Middle frontal gyrus (tissue), 1 donor: ENCODE results near the gene PHACTR2.
"Not testable (repeated sequence)": the region's sequence is repeated elsewhere in the genome, so short reads cannot be mapped to it uniquely, and the experiment has no call there.

ENCODE experiments used
- DNase-seq: peaks from one replicate; pipeline ENCODE4 v3.0.0-alpha.2; 2015; ENCODE audit warnings: low spot score; ENCODE audit errors: extremely low spot score

PHACTR2 gene

DNA sequence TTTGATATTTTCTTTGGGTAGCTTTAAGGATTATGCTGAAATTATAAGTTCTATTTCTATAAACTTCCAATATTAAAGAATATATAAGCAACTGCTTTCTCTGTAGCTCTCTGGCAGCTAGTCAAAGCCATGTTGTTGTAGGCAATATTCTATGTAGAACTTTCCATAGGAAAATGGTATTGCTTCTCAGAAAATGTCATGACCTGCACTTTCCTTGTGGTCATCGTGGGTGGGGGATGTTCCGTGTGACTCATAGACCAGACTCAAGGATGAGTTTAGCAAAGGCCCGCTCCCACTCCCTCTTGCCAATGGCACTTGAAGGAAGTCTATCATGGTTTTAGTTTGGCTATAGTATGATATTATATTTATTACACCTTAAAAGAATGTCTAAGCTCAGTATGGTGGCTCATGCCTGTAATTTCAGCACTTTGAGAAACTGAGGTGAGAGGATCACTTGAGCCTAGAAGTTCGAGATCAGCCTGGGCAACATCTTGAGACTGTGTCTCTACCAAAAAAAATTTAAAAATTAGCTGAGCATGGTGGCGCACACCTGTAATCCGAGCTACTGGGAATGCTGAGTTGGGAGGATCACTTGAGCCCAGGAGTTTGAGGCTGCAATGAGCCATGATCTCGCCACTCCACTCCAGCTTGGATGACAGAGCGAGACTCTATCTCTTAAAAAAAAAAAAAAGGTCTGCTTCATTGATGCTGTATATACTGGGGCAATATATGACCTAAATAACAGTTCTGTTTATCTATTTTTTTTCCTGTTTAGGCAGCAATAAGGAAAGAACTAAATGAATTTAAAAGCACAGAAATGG lies 128.7 kb downstream of the PHACTR2 start:
- no peak for DNase-seq

DNA sequence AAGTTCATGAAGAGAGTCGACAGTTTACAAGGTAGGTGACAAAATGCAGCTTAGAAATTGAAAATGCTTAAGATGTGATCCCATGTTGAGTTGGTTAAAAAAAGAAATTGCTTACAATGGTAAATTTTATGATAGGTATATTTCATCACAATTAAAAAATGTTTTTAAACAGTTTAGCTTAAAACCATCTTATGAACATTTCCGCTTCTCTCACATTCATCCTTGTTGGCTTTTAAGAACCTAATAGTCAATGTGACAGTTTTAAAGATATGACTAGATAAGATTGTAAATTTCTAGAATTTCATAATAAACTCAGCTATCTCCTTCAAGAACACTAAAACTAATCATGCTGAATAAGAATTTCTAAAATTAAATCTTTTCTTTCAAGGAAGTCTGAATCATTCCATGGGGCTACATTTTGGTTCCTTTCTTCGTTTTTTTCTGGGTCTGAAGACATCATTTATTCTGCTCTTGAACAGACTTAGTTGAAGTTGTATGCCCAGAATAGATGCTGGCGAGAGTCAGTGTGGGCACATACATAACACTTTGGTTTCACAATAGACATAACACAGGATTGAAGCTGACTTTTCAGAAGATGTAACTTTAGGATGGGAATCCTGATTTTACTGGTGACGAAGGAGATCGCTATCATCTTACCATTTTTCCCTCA lies 129.5 kb downstream of the PHACTR2 start:
- no peak for DNase-seq

DNA sequence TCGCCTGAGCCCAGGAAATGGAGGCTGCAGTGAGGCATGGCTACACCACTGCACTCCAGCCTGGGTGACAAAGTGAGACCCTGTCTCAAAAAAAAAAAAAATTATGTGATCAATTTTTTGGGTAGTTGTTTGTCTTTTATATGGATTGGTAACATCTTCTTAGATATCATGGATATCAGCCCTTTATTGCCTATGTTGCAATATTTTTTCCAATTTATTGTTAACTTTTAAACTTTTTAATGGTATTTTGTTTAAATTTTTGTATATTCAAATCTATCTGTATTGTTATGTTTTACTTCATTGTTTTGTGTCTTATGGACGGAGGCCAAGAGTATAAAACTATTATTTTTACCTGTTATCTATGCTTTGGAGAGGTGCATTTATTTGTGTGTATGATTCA lies 133.0 kb downstream of the PHACTR2 start:
- DNase-seq = no peak

DNA sequence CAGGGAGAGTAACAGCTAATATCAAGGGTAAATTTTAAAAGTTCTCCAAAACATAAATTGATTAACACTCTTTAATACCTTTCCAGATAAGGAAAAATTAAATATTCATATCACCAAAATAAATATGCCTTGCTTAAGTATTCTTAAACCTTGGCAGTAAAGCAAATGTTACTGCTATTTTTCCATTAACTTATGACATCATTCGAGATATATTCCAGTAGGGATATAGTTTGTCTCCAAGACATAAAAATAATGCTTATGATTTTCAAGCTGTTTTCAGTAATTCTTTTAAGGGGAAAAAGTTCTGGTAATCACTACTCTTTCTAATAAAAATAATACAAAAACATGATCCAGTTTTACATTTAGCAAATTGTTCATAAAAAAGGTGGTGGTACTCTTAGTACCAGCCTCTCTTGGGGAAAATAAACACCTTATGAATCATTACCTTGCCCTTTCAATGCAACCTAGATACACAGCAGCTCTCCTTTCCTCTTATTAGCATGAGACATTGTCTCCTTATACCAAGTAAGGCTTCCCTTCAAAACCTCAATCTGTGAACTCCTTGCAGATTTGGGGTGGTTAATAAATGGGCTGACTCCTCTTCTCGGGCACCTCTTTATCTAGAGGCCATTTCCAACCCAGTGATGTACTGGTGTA lies 133.9 kb downstream of the PHACTR2 start:
- DNase-seq = no peak

DNA sequence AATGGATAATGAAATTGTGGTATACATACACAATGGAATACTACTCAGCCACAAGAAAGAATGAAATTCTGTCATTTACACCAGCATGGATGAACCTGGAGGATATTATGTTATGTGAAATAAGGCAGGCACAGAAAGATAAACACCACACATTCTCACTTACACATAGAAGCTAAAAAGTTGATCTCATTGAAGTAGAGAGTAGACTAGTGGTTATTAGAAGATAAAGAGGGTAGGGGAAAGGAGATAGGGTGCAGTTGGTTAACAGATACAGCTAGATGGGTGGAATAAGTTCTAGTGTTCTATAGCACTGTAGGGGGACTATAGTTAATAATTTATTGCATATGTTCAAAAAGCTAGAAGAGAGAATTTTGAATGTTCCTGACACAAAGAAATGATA lies 139.9 kb downstream of the PHACTR2 start:
- no peak for DNase-seq

DNA sequence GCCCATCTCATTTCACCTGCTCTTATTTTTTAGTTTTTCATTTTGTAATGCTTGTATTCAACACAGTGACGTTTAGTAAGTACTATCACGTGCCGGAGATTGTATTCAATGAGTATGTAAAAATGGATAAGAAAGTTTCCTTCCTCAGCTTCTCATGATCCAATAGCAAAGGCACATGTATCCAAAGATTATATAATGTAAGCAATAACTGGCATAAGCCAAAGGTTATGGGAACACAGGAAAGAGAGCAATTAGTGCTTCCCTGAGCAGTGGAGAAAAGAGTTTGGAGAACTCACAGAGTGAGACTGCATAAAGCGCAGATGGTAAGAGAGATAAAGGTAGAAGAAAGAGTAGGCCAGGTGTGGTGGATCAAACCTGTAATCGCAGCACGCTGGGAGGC lies 143.6 kb downstream of the PHACTR2 start:
- DNase-seq = no peak

DNA sequence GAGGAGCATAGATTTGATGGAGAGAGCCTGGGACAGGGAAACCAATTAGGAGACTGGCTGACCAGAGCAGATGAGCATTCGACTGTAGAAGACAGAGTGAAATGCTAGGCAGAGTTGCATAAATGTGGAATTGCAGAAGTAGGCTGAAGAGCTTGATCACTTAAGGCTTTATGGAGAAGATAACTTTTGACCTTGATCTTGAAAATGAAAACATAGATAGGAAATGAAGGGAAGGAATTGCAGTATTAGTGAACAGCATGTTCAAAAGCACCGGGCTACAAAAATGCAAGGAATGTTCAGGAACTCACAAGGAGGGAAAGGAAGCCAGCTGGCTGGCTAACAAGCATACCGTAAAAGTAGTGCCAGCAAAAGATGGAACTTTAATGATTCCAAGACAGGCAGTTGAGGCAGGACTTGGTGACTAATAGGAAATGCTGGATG lies 144.8 kb downstream of the PHACTR2 start:
- no peak for DNase-seq

DNA sequence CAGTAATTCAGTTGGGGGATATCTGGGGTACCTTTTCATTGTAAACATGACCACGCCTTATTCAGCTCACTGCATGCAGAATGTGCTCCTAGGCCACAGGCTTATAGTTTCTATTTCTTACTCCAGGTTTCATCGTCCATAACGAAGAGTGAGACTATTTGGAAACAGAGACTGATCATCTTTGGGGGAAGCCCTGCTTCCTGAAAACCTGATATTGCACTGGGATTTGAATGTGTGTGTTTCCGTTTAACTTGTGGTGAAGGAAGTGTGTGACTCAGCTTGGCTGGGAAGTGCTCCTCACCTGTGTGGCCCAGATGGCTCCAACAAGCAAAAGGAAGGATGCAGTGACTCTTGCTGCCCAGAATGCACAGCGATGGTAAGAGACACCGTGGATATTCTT lies 145.8 kb downstream of the PHACTR2 start:
- no peak for DNase-seq

DNA sequence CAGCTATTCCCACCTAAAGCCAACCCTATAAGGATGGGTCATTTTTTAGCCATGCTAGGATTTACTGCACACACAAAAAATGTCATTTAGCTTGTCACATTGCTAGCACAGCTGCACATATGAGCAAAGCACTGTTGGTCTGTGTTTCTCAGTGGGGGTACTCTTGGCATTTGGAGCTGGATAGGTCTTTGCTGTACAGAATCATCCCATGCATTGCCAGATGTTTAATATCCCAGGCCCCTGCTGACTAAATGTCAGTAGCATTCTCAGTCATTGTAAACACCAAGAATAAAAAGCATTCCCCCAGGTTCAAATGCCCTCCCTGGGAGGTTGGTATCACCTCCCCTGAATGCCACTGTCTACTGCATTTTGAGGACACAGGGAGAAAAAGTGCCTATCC lies 150.8 kb downstream of the PHACTR2 start:
- DNase-seq = no peak

DNA sequence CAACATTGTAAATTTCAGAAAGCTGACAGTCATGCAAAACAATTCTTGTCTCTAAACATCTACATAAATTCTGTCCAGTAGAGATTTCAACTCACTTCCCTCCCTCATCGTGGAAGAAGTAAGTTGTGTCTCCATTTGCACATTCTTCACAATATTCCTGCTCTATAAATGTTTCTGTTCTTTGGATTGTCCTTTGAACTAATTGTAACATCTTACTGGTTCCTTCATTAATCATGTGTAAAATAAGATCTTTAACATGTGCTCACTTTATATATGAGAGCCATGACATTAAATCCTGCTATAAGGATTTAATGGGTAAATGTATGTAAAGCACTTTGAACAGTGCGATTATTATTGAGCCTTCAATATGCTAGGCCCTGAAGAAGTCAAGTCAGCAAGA lies 158.4 kb downstream of the PHACTR2 start:
- DNase-seq = no peak

DNA sequence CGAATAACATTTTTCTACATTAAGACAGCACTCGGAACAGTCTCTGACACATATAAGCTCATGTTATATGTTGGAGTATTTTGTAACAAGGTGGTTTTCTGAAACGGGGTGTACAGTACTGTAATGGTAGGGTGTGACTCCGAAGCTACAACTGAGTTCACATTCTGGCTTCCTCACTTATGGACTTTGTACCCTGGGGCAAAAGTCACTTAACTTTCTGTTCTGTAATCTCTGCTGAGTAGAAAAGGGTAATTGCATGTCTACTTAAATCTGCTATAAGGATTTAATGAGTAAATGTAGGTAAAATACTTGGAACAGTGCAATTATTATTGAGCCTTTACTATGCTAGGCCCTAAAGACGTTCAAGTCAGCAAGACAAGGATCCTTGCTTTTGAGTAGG lies 160.6 kb downstream of the PHACTR2 start:
- DNase-seq = no peak

DNA sequence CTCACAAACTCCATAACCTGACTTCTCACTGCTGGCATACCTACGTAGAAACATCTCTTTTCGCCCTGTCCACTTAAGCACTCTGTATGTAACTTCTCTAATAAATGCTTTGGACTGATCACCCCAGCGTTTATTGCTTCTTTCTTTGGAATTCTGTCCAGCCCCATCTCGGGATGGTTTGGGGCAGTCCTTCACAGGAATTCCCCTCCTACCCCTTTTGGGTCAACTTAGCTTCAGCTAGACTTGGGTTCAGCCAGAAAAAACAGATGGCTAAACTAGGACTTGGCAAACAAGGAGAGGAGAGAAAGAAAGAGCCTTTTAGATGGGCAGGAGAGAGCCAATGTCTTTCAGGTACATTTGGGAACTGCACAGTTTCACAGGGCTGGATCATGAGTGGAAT lies 161.4 kb downstream of the PHACTR2 start:
- DNase-seq = no peak

DNA sequence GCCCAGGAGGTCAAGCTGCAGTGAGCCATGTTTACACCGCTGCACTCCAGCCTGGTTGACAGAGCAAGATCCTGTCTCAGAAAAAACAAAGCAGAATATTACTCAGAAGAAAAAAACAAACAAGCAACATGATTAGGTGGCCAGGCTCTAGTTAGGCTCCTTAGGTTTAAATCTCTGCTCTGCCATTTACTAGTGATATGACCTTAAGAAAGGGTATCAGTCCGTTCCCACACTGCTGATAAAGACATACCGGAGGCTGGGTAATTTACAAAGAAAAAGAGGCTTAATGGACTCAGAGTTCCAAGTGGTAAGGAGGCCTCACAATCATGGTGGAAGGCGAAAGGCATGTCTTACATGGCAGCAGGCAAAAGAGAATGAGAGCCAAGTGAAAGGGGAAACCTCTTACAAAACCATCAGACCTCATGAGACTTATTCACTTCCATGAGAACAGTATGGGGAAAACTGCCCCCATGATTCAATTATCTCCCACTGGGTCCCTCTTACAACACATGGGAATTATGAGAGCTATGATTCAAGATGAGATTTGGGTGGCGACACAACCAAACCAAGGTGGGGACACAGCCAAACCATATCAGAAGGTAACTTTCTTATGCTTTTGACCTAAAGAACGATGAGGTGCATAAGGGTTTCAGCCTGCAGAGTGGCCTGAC lies 163.0 kb downstream of the PHACTR2 start:
- no peak for DNase-seq

DNA sequence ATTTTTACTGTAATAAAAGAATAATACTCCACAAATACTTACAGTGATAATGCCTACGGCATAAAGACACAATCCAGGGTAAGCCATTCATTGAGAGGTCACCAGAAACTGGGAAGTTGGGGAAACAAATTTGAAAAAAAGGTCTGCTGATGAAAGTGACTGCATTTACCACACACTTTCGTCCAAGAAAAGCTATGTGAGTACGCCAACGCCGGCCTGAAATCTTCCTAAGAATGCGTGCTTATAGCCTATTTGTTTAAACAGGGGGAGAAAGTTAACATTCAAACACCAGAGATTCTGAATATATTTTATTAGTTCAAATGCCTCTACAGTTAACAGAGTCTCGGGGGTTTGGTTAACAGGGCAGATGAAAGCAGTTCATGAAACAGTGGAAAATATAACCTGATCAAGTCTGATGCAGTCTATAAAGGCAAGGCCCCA lies 164.7 kb downstream of the PHACTR2 start:
- DNase-seq = no peak

DNA sequence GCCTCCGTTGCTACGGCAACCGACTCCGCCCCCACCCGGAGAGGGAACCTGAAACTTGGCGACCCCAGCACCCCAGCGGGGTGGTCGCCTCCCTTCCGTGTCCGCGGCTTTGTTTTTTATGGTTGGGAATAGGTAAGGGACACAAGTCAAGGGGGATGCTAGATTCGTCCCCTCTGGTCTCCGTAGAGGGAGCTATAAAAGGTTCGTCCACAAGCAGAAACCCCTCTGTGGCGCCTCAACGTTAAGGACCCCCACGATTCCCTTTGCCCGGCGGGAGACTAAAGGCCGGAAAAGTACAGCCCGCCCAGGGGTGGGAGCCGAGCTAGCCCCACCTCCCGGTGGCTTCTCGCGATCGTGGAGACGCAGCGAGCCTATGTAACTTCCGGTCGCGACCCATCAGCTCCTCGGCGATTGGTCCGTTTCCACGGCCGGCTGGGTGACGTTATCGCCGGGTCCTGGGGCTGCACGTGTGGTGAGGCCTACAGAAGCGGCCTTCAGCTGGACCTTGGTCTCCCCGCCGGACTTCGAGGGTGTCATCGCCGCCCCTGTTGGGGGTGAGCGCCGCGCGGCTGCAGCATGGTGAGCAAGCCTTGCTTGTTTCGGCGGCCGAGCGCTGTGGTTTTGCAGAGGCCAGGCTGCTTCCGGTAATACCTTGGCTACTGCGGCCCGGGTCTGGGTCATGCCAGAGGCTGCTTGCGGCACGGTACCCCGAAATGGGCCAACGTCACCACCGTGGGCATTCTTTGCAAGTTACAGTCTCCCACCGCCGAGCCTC lies 165.3 kb downstream of the PHACTR2 start, which contains the start of gene LTV1:
Gene LTV1, plus strand, starts transcription at position 437 of the 775 bp plus-strand sequence. Its CDS starts 140 bp downstream, at position 577.
- DNase-seq = peak; percentile 95

DNA sequence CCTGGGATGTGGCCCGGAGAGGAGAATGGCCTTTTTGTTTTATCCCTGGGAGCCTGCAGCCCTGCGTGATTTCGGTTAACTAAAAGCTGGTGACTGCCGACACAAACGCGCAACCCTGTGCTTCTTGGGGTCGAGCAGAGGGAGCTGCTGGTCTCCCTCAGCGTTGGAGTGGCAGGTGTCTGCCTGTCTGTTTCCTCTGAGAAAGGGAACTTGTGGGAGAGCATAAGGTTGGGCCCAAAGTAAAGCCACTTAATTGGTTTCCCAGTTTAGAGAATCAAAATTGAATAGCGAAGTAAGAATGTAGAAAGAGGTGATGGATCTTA lies 165.9 kb downstream of the PHACTR2 start:
- no peak for DNase-seq

DNA sequence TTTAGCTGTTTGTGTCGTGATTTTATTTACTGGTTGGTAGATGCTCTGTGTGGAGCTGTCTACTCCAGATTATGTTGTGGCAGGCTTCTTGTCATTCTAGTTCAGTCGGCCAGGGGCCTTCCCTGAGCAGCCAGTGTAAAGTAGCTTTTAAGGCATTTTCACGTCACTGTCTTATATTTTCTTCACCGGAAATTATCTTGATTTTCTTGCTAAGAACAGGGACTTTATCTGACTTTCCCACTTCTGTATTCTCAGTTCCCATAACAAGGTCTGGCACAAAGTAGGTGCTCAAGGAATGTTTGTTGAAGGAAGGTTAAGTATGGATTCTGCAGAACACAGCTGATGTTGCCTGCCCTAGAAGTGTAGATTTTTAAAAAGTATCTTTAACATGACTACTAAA lies 166.2 kb downstream of the PHACTR2 start:
- DNase-seq = no peak

DNA sequence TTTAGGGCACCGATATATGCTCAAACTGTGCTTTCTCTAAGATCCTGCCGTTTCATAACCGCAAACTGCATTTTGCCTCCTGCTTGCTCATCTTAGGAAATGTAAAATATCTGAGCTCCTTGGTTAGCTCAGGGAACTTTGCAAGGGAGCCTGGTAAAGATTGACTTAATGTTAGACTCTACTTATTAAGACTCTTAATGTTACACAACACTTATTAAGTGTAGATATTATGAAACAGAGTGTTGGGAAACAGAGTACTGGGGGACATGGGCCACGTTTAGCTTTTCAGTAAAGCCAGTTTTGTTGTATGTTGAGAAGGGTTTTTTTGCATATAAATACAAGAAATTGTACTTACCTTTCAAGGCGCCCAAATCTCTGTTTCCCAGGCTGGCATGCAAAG lies 167.3 kb downstream of the PHACTR2 start:
- DNase-seq = no peak

DNA sequence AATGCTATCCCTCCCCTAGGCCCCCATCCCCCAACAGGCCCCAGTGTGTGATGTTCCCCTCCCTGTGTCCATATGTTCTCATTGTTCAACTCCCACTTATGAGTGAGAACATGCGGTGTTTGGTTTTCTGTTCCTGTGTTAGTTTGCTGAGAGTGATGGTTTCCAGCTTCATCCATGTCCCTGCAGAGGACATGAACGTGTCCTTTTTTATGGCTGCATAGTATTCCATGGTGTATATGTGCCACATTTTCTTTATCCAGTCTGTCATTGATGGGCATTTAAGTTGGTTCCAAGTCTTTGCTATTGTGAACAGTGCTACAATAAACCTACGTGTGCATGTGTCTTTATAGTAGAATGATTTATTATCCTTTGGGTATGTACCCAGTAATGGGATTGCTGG lies 173.9 kb downstream of the PHACTR2 start:
- not testable (repeated sequence) for DNase-seq

DNA sequence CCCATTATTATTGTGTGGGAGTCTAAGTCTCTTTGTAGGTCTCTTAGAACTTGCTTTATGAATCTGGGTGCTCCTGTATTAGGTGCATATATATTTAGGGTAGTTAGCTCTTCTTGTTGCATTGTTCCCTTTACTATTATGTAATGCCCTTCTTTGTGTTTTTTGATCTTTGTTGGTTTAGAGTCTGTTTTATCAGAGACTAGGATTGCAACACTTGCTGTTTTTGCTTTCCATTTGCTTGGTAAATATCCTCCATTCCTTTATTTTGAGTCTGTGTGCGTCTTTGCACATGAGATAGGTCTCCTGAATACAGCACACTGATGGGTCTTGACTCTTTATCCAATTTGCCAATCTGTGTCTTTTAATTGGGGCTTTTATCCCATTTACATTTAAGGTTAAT lies 177.3 kb downstream of the PHACTR2 start:
- not testable (repeated sequence) for DNase-seq

DNA sequence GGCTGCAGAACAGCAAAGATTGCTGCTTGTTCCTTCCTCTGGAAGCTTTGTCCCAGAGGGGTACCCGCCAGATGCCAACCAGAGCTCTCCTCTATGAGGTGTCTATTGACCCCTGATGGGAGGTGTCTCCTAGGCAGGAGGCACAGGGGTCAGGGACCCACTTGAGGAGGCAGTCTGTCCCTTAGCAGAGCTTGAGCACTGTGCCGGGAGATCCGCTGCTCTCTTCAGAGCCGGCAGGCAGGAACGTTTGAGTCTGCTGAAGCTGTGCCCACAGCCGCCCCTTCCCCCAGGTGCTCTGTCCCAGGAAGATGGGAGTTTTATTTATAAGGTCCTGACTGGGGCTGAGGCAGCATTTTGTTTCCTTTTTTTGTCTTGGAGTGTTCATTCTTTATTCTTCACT lies 179.0 kb downstream of the PHACTR2 start:
- DNase-seq = not testable (repeated sequence)
